Measurements from ENCODE around the gene HMX3. TPM values are rescaled to one million over a fixed set of nuclear protein-coding genes. Genes with fewer than 3 reads are reported as not detected.

Gene HMX3
- under 1 TPM; 0.45 to 0.69 TPM for total RNA-seq

DNA sequence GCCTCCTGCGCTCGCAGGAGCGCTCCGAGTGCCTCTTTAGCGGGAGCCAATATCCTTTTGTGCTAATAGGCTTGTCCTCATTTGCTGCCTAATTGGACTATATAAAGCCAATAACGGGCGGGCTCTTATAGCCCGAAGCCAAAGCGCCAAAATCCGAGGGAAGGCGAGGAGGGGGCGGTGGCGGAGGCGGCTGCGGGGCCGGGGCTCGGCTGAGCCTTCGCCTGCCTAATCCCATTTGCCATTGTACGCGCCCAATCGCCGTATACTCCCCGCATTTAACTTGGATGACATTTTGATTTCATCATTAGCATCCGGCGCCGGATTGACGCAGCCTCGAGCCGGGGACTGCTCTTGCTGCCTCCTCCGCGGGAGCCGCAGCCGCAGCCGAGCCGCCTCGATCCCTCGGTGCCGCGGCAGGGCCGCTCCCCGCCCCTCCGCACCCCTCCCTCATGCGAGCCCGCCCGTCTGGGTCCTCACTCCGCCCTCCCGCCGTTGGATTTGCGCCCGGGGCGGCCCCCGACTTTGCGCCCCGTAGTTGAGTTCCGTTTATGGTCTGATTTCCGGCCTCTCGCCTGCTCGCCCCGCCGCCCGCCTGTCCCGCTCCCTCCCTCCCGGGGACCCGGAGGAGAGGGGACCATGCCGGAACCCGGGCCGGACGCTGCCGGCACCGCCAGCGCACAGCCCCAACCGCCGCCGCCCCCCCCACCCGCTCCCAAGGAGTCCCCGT lies at the start of gene HMX3:
HMX3 (plus strand) TSS at position 556 of the 727 bp plus-strand sequence; CDS start at position 637, 81 bp downstream.
- ChIA-PET POLR2A (no interaction called here), CTCF (no interaction called here)
- peak; percentile 73 for DNase-seq
- Mint-ChIP-seq H3K36me3 (ENCODE audit: low read depth) (no peaks in the 10 kb centered on the region), H3K9me3 (no peaks in the 10 kb centered on the region), H3K27me3 (peaks cover 73% of the 10 kb centered on the region), H3K4me3 (peak within 1 kb of the TSS; percentile 70), H3K4me1 (ENCODE audit: low read depth) (peaks cover 40% of the 10 kb centered on the region), H3K27ac (no peak within 1 kb of the TSS)
- ATAC-seq: peak; percentile 59
- TF ChIP-seq, protein P1, sequence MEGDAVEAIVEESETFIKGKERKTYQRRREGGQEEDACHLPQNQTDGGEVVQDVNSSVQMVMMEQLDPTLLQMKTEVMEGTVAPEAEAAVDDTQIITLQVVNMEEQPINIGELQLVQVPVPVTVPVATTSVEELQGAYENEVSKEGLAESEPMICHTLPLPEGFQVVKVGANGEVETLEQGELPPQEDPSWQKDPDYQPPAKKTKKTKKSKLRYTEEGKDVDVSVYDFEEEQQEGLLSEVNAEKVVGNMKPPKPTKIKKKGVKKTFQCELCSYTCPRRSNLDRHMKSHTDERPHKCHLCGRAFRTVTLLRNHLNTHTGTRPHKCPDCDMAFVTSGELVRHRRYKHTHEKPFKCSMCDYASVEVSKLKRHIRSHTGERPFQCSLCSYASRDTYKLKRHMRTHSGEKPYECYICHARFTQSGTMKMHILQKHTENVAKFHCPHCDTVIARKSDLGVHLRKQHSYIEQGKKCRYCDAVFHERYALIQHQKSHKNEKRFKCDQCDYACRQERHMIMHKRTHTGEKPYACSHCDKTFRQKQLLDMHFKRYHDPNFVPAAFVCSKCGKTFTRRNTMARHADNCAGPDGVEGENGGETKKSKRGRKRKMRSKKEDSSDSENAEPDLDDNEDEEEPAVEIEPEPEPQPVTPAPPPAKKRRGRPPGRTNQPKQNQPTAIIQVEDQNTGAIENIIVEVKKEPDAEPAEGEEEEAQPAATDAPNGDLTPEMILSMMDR (IDR thresholded peaks at IDR 0.05): no peak
- intact Hi-C loops (cut with micrococcal nuclease): loop anchor here (2.0 kb wide), 1 partner anchor 15 kb away; no protein-coding TSS in a partner anchor

DNA sequence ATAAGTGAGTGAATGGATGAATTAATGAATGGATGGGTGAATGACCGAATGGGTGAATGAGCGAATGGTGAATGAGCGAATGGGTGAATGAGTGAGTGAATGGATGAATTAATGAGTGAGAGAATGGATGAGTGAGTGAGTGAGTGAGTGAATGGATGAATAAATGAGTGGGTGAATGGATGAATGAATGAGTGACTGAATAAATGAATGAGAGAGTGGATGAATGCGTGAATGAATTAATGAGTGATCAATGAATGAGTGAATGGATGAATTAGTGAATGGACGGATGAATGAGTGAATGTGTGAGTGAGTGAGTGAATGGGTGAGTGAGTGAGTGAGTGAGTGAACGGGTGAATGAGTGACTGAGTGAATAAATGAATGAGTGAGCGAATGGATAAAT lies 49.5 kb upstream of the HMX3 start:
- ATAC-seq (no peak), DNase-seq (no peak)
- H3K4me1 Mint-ChIP-seq (ENCODE audit: low read depth): peaks cover 3% of the 10 kb centered on the region
- TF ChIP-seq, protein P1 (IDR thresholded peaks at IDR 0.05): no peak
- H3K27me3 Mint-ChIP-seq: peaks cover 1% of the 10 kb centered on the region
- no peak overlapping the region for H3K27ac Mint-ChIP-seq
- intact Hi-C loops (cut with micrococcal nuclease): no loop called here
- no peaks in the 10 kb centered on the region for H3K36me3 Mint-ChIP-seq (ENCODE audit: low read depth)
- peaks cover 5% of the 10 kb centered on the region for H3K9me3 Mint-ChIP-seq
- CTCF ChIA-PET: no interaction called here
- POLR2A ChIA-PET: no interaction called here
- H3K4me3 Mint-ChIP-seq: no peak overlapping the region

DNA sequence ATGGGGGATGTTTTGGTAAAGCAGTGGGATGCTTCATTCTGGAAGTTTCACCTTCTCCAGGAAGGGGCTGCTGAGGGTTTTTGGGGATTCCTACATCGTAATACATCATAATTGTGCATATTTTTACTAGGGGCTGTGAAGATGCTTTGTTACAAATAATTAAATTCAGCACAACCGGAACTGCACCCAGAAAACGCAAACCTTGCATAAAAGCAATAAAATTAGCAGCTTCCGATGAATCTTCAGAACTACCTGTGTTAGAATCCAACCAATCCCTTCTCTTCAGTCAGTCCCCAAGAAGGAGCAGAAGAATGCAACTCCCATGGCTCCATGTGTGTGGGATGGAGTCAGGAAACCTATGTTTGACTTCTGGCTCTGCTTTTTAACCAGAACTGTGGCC lies 48.4 kb upstream of the HMX3 start:
- DNase-seq (no peak), ATAC-seq (no peak)
- Mint-ChIP-seq H3K4me3 (no peak overlapping the region), H3K9me3 (peaks cover 5% of the 10 kb centered on the region), H3K27ac (no peak overlapping the region), H3K4me1 (ENCODE audit: low read depth) (peaks cover 3% of the 10 kb centered on the region), H3K36me3 (ENCODE audit: low read depth) (no peaks in the 10 kb centered on the region), H3K27me3 (peaks cover 1% of the 10 kb centered on the region)
- intact Hi-C loops (cut with micrococcal nuclease): no loop called here
- ChIA-PET POLR2A (no interaction called here), CTCF (no interaction called here)
- TF ChIP-seq, protein P1 (IDR thresholded peaks at IDR 0.05): no peak

DNA sequence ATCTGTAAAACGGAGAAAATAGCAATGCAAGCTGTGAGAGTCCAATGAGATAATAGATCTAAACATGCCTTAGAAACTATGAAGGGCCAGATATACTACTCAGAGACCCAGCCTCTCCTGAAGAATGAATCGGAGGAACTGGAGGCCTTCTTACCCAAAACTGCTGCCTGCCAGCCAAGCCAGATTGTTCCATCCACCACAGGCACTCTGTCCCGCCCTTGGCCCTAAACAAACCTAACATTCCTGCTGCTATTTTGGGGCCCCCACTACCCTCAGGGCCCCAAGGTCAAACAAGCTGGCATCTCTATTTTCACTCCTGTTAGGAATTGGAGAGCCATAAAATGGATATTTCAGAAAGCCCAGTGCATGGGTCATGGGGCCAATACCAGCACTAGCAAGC lies 48.0 kb upstream of the HMX3 start:
- CTCF ChIA-PET: no interaction called here
- H3K27ac Mint-ChIP-seq: no peak overlapping the region
- POLR2A ChIA-PET: no interaction called here
- no peak overlapping the region for H3K4me3 Mint-ChIP-seq
- intact Hi-C loops (cut with micrococcal nuclease): no loop called here
- H3K27me3 Mint-ChIP-seq: peaks cover 3% of the 10 kb centered on the region
- peaks cover 3% of the 10 kb centered on the region for H3K4me1 Mint-ChIP-seq (ENCODE audit: low read depth)
- no peaks in the 10 kb centered on the region for H3K36me3 Mint-ChIP-seq (ENCODE audit: low read depth)
- TF ChIP-seq, protein P1 (IDR thresholded peaks at IDR 0.05): no peak
- no peak for ATAC-seq
- DNase-seq: no peak
- H3K9me3 Mint-ChIP-seq: peaks cover 5% of the 10 kb centered on the region

DNA sequence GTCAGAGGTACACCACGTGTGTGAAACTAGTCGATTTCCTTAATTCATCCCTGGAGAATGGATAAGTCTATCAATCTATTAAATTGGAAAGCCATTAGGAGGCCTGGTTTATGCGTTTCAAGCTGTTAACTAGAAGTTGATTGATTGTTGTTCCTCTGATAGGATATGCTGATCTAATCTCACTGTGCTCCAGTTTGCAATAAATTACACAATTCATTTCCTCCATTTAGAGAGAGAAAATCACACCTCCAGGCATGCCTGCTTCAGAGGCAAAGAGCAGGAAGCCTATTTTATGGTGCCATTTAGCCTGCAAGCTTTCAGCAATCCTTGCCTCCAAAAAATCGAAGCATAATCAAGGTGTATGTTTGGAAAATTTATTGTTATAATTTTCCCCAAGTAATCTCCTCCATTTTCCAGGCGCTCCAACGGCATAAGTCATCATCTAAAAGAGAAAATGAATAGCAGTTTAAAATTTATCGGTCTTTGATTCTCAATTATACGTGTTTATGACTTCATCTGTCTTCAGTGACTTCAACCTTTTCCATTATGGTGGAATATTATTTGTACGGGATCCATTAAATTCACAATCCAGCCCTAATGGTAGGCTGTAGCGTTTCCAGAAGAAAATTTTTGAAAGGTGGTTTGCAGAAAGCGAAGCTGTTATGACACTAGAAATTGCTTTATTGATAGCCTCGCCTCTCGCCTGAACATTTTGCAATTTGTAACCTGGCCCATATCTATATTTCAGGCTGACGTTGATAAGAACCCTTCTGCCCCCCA lies 42.9 kb upstream of the HMX3 start:
- H3K27ac Mint-ChIP-seq: no peak overlapping the region
- peaks cover 5% of the 10 kb centered on the region for H3K27me3 Mint-ChIP-seq
- no peaks in the 10 kb centered on the region for H3K36me3 Mint-ChIP-seq (ENCODE audit: low read depth)
- ChIA-PET POLR2A (no interaction called here), CTCF (interaction anchor here (0.6 kb wide), 1 partner anchor 27 kb away, joined by 3 read pairs; no protein-coding TSS in a partner anchor)
- intact Hi-C loops (cut with micrococcal nuclease): no loop called here
- H3K4me3 Mint-ChIP-seq: no peak overlapping the region
- DNase-seq (no peak), ATAC-seq (no peak)
- TF ChIP-seq, protein P1 (IDR thresholded peaks at IDR 0.05): no peak
- no peaks in the 10 kb centered on the region for H3K9me3 Mint-ChIP-seq
- peaks cover 3% of the 10 kb centered on the region for H3K4me1 Mint-ChIP-seq (ENCODE audit: low read depth)
